K562 (cell line): Measurements from ENCODE around the gene ERAS. TPM values are rescaled to one million over a fixed set of nuclear protein-coding genes. Genes with fewer than 3 reads are reported as not detected.

Experiments
- BRD9 ChIP-seq: fragments of 450-650 bp; IDR thresholded peaks from 2 replicates; pipeline ENCODE4 v1.6.1; 2018; ENCODE audit warnings: low read depth; ENCODE audit not compliant: partially characterized antibody
- EHMT2 ChIP-seq: fragments of 450-650 bp; IDR thresholded peaks from 2 replicates; pipeline ENCODE4 v1.6.1; 2018; ENCODE audit warnings: antibody characterized with exemption
- FOXJ3 ChIP-seq: sonication (generic); formaldehyde crosslinking; IDR thresholded peaks from 2 replicates; pipeline ENCODE4 v1.4.0; 2020; ENCODE audit warnings: mild to moderate bottlenecking, missing genetic modification reagents
- HDAC1 ChIP-seq, 2 experiments: fragments of 450-650 bp; IDR thresholded peaks; 2 replicates each; pipeline ENCODE4 v1.6.1; 2016 to 2017; ENCODE audit warnings: inconsistent platforms in 1 of 2, mild to moderate bottlenecking in 1 of 2, moderate library complexity in 1 of 2
- HLTF ChIP-seq: fragments of 450-650 bp; IDR thresholded peaks from 2 replicates; pipeline ENCODE4 v1.6.1; 2016
- L3MBTL2 ChIP-seq: fragments of 450-650 bp; IDR thresholded peaks from 2 replicates; pipeline ENCODE4 v1.6.1; 2016; ENCODE audit warnings: mild to moderate bottlenecking, moderate library complexity
- MAFK ChIP-seq: IDR thresholded peaks from 2 replicates; pipeline ENCODE4 v1.6.1; 2011; ENCODE audit warnings: low read length, improper control_type of control experiment
- NFE2L1 ChIP-seq: fragments of 450-650 bp; IDR thresholded peaks from 2 replicates; pipeline ENCODE4 v1.6.1; 2016; ENCODE audit warnings: missing genetic modification characterization, low read depth, mild to moderate bottlenecking, missing compliant biosample characterization, moderate library complexity, borderline replicate concordance
- NUFIP1 ChIP-seq: fragments of 450-650 bp; IDR thresholded peaks from 2 replicates; pipeline ENCODE4 v1.6.1; 2018; ENCODE audit not compliant: partially characterized antibody
- RBM39 ChIP-seq: fragments of 200-400 bp; formaldehyde crosslinking; optimal IDR thresholded peaks from 2 replicates; pipeline ENCODE3; 2018; ENCODE audit warnings: low read depth, low read length
- RCOR1 ChIP-seq, 2 experiments: IDR thresholded peaks; 2 replicates each; pipeline ENCODE4 v1.6.1; 2012; ENCODE audit warnings: low read depth in 2 of 2, low read length in 2 of 2, borderline replicate concordance in 1 of 2, improper control_type of control experiment in 1 of 2
- RFX7 ChIP-seq: fragments of 250-450 bp; sonication (Bioruptor Pico); IDR thresholded peaks from 2 replicates; pipeline ENCODE4 v1.5.1; 2021; ENCODE audit warnings: mild to moderate bottlenecking
- SUPT5H ChIP-seq: fragments of 450-650 bp; IDR thresholded peaks from 2 replicates; pipeline ENCODE4 v1.6.1; 2016
- YY1 ChIP-seq, 3 experiments: IDR thresholded peaks; 2 replicates each; pipeline ENCODE4 v1.6.1; 2011; ENCODE audit warnings: low read length in 2 of 3, mild to moderate bottlenecking in 2 of 3, moderate library complexity in 2 of 3, borderline replicate concordance in 1 of 3, control low read depth in 1 of 3, low read depth in 1 of 3; ENCODE audit not compliant: insufficient read depth in 3 of 3, insufficient replicate concordance in 2 of 3, control insufficient read depth in 1 of 3, insufficient read length in 1 of 3; ENCODE audit errors: extremely low read depth in 1 of 3
- ZFP91 ChIP-seq: sonication (generic); formaldehyde crosslinking; IDR thresholded peaks from 2 replicates; pipeline ENCODE4 v1.8.0; 2022; ENCODE audit warnings: mild to moderate bottlenecking, missing genetic modification reagents
- ZNF121 ChIP-seq: sonication (generic); formaldehyde crosslinking; conservative IDR thresholded peaks from 2 replicates; pipeline ENCODE4 v1.8.0; 2022; ENCODE audit warnings: missing genetic modification reagents
- ZNF282 ChIP-seq: sonication (generic); formaldehyde crosslinking; IDR thresholded peaks from 2 replicates; pipeline ENCODE4 v1.8.1; 2023; ENCODE audit warnings: missing genetic modification reagents
- ZNF586 ChIP-seq: fragments of 450-650 bp; formaldehyde crosslinking; conservative IDR thresholded peaks from 2 replicates; pipeline ENCODE4 v1.4.0; 2020; ENCODE audit warnings: mild to moderate bottlenecking, moderate library complexity
- ZNF707 ChIP-seq: fragments of 250-450 bp; sonication (Bioruptor Pico); conservative IDR thresholded peaks from 2 replicates; pipeline ENCODE4 v1.8.0; 2022; ENCODE audit warnings: inconsistent platforms, mild to moderate bottlenecking, moderate library complexity
- ZNF778 ChIP-seq: fragments of 450-650 bp; formaldehyde crosslinking; IDR thresholded peaks from 2 replicates; pipeline ENCODE4 v1.4.0; 2020; ENCODE audit warnings: mild to moderate bottlenecking, moderate library complexity
- ZNF785 ChIP-seq: fragments of 250-450 bp; sonication (Bioruptor Pico); IDR thresholded peaks from 2 replicates; pipeline ENCODE4 v1.4.0; 2020; ENCODE audit warnings: mild to moderate bottlenecking
- polyA plus RNA-seq, 8 experiments: library from polyadenylated mRNA; depleted of rRNA in 4 of 8; stranded (reverse) in 5 of 8; unstranded in 3 of 8; fragments of >200 nt; fragmentation: Nextera tagmentation in 2 of 8; fragmentation: Illumina TruSeq in 1 of 8; extraction: Ambion mirVana in 2 of 8; extraction: Trizol in 1 of 8; gene quantifications; 2 replicates each; pipeline versions ENCODE4 v1.2.1 to v1.2.3, GENCODE V29; 2011 to 2014; ENCODE audit warnings: inconsistent platforms in 1 of 8, missing spikeins in 1 of 8
- total RNA-seq, 7 experiments: library from RNA; depleted of rRNA in 6 of 7; stranded (reverse); fragments of >200 nt in 6 of 7; fragmentation: Illumina TruSeq in 2 of 7; extraction: Trizol in 2 of 7; gene quantifications; 2 replicates each; pipeline versions ENCODE4 v1.2.1 to v1.2.3, GENCODE V29; 2011 to 2021; ENCODE audit warnings: low replicate concordance in 1 of 7
- TF ChIP-seq, protein P1 (sequence below), 2 experiments: fragments of 150-350 bp in 1 of 2; IDR thresholded peaks; 2 replicates each; pipeline ENCODE4 v1.6.1; 2012 to 2016; ENCODE audit warnings: low read depth in 2 of 2, low read length in 2 of 2, mild to moderate bottlenecking in 1 of 2, moderate library complexity in 1 of 2
- TF ChIP-seq, protein P2 (sequence below): fragments of 450-650 bp; IDR thresholded peaks from 2 replicates; pipeline ENCODE4 v1.6.1; 2017; ENCODE audit warnings: antibody characterized with exemption

Gene ERAS
- total and polyA plus RNA-seq, 9 of the 15 experiments (the other 6 are each of a cell fraction or from before 2014, with no cell fraction given) = 0.07 to 0.12 TPM; not detected in 7

DNA sequence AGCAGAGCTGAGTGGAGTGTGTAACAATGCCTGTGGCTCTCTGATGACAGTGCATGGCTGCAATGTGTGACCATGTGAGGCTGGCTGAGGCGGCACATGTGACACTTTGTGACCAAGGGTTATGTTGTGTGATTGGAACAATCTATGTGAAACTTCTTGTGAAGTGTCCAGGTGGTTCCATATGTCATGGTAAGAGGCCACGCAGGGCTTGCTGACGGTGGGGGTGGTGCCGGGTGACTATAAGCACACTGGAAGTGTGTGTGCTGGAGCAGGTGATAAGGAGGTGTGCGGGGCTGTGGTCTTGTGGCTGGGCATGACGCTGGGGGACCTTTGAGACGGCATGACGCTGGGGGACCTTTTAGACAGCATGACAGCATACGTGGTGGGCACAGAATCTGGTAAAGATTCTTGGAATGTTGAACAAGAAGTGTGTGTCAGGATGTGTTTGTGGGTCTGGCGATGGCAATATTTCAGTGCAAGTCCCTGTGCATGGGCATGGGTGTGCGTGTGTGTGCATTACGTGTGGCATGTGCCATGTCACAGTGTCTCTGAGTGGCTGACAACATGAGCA, 31.9 kb upstream of the ERAS start (continued):
- no peak for TF ChIP-seq ZNF785 (CRISPR knock-in tag)
- no peak for TF ChIP-seq NFE2L1
- peak in 1 of 2 experiments; percentile 61; a peak in 2 of 4 replicates for TF ChIP-seq HDAC1 (IDR thresholded peaks at IDR 0.05)
- peak; percentile 78; the same call in 1 of the 2 replicates for TF ChIP-seq SUPT5H
- no peak for TF ChIP-seq BRD9
- 0 out of 2 replicates have a peak, but pooled peaks have one; percentile 10 for TF ChIP-seq HLTF
- peak in 1 of 3 experiments; percentile 15 for TF ChIP-seq YY1 (IDR thresholded peaks at IDR 0.05; ENCODE audit: borderline replicate concordance in 1 of 3, control insufficient read depth in 1 of 3, extremely low read depth in 1 of 3, insufficient read depth in 3 of 3, insufficient read length in 1 of 3, insufficient replicate concordance in 2 of 3, low read depth in 1 of 3, low read length in 2 of 3)
- no peak for TF ChIP-seq ZNF778 (CRISPR knock-in tag)
- no peak for TF ChIP-seq ZNF707 (CRISPR knock-in tag)
- no peak for TF ChIP-seq NUFIP1
- TF ChIP-seq EHMT2 = no peak
- TF ChIP-seq, protein P1, sequence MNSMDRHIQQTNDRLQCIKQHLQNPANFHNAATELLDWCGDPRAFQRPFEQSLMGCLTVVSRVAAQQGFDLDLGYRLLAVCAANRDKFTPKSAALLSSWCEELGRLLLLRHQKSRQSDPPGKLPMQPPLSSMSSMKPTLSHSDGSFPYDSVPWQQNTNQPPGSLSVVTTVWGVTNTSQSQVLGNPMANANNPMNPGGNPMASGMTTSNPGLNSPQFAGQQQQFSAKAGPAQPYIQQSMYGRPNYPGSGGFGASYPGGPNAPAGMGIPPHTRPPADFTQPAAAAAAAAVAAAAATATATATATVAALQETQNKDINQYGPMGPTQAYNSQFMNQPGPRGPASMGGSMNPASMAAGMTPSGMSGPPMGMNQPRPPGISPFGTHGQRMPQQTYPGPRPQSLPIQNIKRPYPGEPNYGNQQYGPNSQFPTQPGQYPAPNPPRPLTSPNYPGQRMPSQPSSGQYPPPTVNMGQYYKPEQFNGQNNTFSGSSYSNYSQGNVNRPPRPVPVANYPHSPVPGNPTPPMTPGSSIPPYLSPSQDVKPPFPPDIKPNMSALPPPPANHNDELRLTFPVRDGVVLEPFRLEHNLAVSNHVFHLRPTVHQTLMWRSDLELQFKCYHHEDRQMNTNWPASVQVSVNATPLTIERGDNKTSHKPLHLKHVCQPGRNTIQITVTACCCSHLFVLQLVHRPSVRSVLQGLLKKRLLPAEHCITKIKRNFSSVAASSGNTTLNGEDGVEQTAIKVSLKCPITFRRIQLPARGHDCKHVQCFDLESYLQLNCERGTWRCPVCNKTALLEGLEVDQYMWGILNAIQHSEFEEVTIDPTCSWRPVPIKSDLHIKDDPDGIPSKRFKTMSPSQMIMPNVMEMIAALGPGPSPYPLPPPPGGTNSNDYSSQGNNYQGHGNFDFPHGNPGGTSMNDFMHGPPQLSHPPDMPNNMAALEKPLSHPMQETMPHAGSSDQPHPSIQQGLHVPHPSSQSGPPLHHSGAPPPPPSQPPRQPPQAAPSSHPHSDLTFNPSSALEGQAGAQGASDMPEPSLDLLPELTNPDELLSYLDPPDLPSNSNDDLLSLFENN (IDR thresholded peaks at IDR 0.05; ENCODE audit: low read depth in 2 of 2, low read length in 2 of 2) = peak in 1 of 2 experiments; percentile 46; a peak in 1 of 4 replicates
- TF ChIP-seq ZFP91 (CRISPR knock-in tag) = 0 out of 2 replicates have a peak, but pooled peaks have one; percentile 51
- TF ChIP-seq ZNF282 (CRISPR knock-in tag) = no peak
- TF ChIP-seq ZNF121 (CRISPR knock-in tag) = no peak
- TF ChIP-seq RFX7 (CRISPR knock-in tag) = no peak
- TF ChIP-seq FOXJ3 = no peak
- no peak for TF ChIP-seq RBM39
- no peak for TF ChIP-seq ZNF586 (CRISPR knock-in tag)
- no peak for TF ChIP-seq MAFK
- TF ChIP-seq, protein P2, sequence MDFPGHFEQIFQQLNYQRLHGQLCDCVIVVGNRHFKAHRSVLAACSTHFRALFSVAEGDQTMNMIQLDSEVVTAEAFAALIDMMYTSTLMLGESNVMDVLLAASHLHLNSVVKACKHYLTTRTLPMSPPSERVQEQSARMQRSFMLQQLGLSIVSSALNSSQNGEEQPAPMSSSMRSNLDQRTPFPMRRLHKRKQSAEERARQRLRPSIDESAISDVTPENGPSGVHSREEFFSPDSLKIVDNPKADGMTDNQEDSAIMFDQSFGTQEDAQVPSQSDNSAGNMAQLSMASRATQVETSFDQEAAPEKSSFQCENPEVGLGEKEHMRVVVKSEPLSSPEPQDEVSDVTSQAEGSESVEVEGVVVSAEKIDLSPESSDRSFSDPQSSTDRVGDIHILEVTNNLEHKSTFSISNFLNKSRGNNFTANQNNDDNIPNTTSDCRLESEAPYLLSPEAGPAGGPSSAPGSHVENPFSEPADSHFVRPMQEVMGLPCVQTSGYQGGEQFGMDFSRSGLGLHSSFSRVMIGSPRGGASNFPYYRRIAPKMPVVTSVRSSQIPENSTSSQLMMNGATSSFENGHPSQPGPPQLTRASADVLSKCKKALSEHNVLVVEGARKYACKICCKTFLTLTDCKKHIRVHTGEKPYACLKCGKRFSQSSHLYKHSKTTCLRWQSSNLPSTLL = no peak
- TF ChIP-seq RCOR1 (IDR thresholded peaks at IDR 0.05; ENCODE audit: borderline replicate concordance in 1 of 2, low read depth in 2 of 2, low read length in 2 of 2) = no peak; a peak in 1 of 4 replicates
- peak; percentile 85 for TF ChIP-seq L3MBTL2
